ENCODE data around the gene CLOCK.

The CLOCK gene

DNA sequence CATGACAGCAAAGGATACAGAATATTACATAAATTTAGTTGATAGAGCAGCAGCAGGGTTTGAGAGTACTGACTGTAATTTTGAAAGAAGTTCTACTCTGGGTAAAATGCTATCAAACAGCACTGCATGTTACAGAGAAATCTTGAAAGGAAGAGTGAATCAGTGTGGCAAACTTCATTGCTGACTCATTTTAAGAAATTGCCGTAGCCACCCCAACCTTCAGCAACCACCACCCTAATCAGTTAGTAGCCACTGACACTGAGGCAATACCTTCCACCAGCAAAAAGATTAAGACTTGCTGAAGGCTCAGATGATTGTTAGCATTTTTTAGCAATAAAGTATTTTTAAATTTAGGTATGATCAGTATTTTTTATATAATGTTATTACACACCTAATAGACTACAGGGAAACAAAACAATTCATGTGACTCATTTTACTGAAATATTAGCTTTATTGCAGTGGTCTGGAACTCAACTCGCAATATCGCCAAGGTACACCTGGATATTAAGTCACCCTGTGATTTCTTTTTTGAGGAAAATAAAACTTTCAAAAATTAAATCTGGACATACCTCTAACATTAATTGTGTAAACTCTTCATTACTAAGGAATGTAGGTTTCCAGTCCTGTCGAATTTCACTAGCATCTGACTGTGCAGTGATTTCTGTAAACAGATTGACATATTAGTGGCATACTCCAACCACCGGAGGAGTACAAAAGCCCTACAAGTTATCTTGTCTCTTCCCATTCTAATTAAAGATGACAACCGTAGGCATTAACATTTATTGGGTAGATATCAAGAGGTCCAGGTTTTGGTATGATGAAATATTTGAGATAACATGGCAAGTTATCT is 71.1 kb downstream of the CLOCK start:
- FAIRE-seq (peak; percentile 88), DNase-seq (ENCODE audit: insufficient read length, low spot score) (no peak)
- no peak for TF ChIP-seq POLR2A (IDR thresholded peaks at IDR 0.05; ENCODE audit: low read depth, low read length)

DNA sequence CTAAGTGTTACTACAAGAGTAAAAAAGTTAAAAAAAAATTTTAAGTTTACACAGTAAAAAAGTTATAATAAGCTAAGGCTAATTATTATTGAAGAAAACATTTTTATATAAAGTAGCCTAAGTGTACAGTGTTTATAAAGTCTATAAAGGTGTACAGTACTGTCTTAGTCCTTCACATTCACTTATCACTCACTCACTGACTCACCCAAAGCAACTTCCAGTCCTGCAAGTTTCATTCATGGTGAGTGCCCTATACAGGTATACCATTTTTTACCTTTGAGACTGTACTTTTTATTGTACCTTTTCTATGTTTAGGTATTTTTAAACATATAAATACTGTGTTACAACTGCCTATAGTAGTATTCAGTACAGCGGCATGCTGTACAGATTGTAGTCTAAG is 76.7 kb downstream of the CLOCK start:
- no peak for TF ChIP-seq POLR2A (IDR thresholded peaks at IDR 0.05; ENCODE audit: low read depth, low read length)
- no peak for FAIRE-seq
- DNase-seq (ENCODE audit: insufficient read length, low spot score): no peak

DNA sequence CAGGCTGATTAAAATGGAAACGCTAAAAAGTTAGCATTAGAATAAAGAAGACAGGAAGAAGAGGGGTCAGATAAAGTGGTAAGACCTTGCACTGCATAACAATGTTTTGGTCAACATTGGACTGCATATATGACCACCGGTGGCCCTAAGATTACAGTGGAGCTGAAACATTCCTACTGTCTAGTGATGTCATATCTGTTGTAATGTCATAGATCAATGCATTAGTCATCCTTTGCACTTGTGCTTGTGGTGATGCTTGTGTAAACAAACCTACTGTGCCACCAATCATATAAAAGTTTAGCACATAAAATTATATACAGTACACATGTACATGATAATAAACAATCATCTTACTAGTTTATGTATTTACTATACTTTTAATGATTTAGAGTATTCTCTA is 78.0 kb downstream of the CLOCK start:
- no peak for FAIRE-seq
- TF ChIP-seq POLR2A (IDR thresholded peaks at IDR 0.05; ENCODE audit: low read depth, low read length): no peak
- DNase-seq (ENCODE audit: insufficient read length, low spot score): no peak

DNA sequence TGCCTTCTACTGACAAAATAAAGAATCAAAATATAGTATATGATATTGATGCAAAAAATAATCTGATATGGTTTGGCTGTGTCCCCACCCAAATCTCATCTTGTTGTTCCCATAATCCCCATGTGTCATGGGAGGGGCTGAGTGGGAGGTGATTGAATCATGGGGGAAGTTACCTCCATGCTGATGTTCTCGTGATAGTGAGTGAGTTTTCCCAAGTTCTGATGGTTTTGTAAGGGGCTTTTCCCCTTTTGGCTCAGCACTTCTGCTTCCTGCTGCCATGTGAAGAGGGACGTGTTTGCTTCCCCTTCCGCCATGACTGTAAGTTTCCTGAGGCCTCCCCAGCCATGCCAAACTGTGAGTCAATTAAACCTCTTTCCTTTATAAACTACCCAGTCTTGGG is 80.7 kb downstream of the CLOCK start:
- no peak for TF ChIP-seq POLR2A (IDR thresholded peaks at IDR 0.05; ENCODE audit: low read depth, low read length)
- DNase-seq (ENCODE audit: insufficient read length, low spot score) (no peak), FAIRE-seq (no peak)

DNA sequence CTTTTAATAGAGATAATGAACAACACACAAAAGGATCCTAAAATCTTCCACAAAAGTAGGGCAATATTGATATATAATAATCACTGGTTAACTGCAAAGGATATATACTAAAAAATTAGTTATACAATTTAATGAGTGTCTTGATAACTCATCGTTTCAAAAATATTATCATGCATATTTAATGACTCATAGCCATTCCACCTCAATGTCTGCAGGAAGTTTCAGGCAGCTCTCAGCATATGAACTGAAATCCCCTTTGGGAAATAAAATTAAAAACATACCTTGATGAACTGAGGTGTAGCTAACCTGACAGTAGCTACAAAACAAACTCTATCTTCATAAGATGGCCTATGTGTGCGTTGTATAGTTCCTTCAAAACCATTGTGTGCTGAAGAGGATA is 88.1 kb downstream of the CLOCK start:
- no peak for TF ChIP-seq POLR2A (IDR thresholded peaks at IDR 0.05; ENCODE audit: low read depth, low read length)
- FAIRE-seq: peak; percentile 11

DNA sequence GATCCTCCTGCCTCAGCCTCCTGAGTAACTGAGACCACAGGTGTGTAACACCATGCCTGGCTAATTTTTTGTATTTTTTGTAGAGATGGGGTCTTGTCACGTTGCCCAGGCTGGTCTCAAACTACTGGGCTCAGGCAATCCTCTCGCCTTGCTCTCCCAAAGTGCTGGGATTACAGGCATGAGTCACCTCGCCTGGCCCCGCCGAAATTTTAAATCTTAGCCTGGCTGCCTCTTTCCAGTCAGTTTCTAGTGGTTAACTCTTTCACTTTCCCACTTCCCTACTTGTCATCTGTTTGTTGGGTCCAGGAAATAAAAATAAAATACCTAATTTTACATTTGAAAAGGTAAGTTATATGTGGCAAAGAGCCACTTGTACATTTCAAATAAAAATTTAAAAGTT is 88.5 kb downstream of the CLOCK start:
- no peak for DNase-seq (ENCODE audit: insufficient read length, low spot score)
- TF ChIP-seq POLR2A (IDR thresholded peaks at IDR 0.05; ENCODE audit: low read depth, low read length): no peak
- peak; percentile 52 for FAIRE-seq

More for the DNA sequence above, 88.1 kb downstream of the CLOCK start:
- DNase-seq (ENCODE audit: insufficient read length, low spot score): no peak

DNA sequence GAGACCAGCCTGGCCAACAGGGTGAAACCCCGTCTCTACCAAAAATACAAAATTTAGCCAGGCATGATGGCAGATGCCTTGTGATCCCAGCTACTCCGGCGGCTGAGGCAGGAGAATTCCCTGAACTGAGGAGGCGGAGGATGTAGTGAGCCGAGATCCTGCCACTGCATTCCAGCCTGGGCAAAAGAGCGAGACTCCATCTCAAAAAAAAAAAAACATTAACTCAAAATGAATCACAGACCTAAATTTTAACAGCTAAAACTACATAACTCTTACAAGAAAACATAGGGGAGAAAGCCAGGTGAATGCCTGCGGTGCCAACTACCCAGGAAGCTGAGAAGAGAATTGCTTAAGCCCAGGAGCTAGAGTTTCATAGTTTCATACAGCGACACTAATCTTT is 96.1 kb downstream of the CLOCK start:
- DNase-seq (ENCODE audit: insufficient read length, low spot score) (no peak), FAIRE-seq (no peak)
- no peak for TF ChIP-seq POLR2A (IDR thresholded peaks at IDR 0.05; ENCODE audit: low read depth, low read length)

DNA sequence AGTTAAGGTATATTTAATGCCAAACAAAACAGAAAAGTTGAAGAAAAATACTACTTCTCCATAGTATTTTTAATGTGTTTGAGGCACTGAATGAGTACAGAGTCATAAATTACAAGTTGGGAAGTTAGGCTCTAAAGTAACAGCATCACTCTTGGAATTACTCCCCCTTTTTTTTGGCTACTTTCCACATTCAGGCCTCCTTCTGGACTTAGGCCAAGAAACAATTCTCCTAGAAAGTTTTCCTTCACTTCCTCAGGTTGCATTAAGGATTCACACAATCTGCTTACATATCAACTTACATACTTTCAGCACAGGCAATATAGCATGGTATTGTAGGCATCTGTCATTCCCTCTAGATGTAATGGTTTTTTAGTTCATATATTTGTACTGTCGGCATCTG is 98.9 kb downstream of the CLOCK start:
- FAIRE-seq (no peak), DNase-seq (ENCODE audit: insufficient read length, low spot score) (no peak)
- TF ChIP-seq POLR2A (IDR thresholded peaks at IDR 0.05; ENCODE audit: low read depth, low read length): no peak

DNA sequence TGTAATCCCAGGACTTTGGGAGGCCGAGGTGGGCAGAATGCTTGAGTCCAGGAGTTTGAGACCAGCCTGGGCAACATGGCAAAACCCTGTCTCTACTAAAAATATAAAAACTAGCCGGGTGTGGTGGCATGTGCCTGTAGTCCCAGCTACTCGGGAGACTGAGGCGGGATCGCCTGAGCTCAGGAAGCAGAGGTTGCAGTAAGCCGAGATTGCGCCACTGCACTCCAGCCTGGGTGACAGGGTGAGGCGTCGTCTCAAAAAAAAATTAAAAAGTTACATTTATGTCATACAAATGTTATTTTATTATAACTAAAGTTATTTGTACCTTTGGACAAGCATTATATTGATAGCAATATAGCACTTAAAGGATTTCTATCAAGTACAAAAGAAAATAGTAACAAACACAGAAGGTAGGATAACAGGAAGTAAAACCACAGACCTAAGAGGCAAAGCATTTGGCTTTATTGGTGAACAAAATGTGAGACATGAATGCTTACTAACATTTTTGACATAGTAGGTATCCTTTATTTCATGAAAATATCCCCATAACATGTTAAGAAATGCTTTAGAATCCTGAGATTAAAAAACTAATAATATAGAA is 99.5 kb downstream of the CLOCK start:
- no peak for FAIRE-seq
- no peak for DNase-seq (ENCODE audit: insufficient read length, low spot score)
- TF ChIP-seq POLR2A (IDR thresholded peaks at IDR 0.05; ENCODE audit: low read depth, low read length): no peak

DNA sequence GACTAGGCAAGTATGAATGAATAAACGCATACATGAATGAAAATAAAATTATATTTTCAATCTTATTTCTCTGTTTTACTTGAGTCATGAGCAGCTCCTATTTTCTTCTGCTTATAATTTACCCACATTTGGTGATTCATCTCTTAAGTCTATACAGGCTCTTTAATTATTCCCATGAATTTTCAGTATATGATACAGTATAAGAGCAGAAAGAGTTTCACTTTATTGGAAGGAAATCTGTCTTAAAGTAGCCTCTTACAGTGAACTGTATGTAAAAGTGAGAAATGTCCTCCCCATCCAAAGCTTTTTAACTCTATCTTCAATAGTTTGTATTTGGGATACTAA is 100.2 kb downstream of the CLOCK start:
- no peak for DNase-seq (ENCODE audit: insufficient read length, low spot score)
- no peak for TF ChIP-seq POLR2A (IDR thresholded peaks at IDR 0.05; ENCODE audit: low read depth, low read length)

DNA sequence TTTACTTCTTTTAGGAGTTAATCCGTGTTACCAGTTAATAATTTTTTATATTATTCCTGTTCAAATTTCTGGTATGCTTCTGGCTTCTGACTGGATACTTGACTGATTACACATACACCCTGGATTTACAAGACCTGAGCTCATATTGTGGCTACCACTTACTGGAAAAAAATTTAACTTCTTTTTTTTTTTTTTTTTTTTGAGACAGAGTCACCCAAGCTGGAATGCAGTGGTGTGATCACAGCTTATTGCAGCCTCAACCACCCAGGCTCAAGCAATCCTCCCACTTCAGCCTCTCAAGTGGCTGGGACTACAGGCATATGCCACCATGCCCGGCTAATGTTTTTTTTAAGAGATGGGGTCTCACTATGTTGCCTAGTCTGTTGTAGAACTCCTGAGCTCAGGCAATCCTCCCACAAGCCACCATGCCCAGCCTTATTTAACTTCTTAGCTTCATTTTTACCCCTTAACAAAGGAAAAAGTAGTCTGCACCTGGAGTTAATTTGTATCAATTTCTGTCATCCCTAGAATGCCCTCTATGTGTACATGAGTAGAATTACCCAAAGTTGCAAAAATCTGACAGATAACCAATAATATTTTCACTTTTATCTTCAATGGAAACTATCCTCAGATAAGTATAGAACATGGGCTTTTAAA is 100.7 kb downstream of the CLOCK start:
- DNase-seq (ENCODE audit: insufficient read length, low spot score) (no peak), FAIRE-seq (peak; percentile 15)
- TF ChIP-seq POLR2A (IDR thresholded peaks at IDR 0.05; ENCODE audit: low read depth, low read length): no peak

More for the DNA sequence above, 100.2 kb downstream of the CLOCK start:
- no peak for FAIRE-seq

DNA sequence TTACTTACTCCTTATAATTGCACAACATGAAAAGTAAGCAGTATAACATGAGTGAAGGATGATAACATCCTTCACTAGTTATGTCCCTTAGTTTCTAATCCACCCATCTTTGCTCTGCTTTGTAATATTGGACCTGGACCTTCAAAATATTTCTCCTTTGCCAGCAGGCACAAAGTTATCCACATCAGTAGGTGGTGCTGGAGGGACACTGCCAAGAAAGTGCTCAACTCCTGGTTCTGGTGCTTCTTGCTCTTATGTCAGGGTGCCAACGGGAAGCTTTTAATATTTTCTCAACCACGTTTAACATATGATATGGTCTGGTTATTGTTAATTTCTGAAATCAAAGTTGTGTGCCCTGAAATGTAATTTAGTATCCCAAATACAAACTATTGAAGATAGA is 101.9 kb downstream of the CLOCK start:
- FAIRE-seq: no peak
- TF ChIP-seq POLR2A (IDR thresholded peaks at IDR 0.05; ENCODE audit: low read depth, low read length): no peak
- no peak for DNase-seq (ENCODE audit: insufficient read length, low spot score)

DNA sequence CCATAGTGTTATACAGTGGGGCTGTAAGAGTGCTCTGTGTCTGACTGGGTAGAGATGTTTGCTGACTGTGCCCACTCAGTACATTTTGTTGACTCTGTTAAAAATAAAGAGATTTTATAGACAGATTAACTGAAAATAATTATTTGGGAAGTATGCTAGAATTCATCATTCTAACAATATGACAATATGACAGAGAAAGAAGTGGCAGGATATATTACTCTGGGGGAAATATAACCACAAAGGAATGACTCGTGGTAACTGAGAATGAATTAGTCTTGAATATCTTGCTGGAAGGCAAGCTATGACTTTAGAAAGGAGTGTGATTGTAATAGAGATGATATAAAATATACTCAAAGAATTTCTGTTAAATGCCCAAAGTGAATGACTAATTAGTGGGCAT is 104.2 kb downstream of the CLOCK start:
- FAIRE-seq (no peak), DNase-seq (ENCODE audit: insufficient read length, low spot score) (no peak)
- TF ChIP-seq POLR2A (IDR thresholded peaks at IDR 0.05; ENCODE audit: low read depth, low read length): no peak

DNA sequence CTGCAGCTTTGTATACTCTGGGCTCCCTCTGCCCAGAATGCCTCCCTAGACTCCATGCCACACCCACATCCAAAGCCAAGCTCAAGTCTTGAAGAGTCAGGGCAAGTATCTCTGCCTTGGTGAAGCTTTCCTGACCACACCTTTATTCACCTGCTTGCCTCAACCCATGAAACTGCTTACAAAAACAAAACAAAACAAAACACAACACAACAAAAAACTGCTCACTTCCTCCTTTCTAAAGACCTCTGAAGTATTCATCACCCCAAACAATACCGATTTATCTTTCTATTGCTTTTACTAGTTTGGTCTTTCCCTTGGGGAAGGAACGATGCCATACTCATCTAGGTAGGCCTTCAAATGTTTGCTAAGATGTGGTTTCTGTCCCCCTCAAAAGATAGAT is 105.9 kb downstream of the CLOCK start:
- TF ChIP-seq POLR2A (IDR thresholded peaks at IDR 0.05; ENCODE audit: low read depth, low read length): no peak
- DNase-seq (ENCODE audit: insufficient read length, low spot score) (no peak), FAIRE-seq (no peak)

DNA sequence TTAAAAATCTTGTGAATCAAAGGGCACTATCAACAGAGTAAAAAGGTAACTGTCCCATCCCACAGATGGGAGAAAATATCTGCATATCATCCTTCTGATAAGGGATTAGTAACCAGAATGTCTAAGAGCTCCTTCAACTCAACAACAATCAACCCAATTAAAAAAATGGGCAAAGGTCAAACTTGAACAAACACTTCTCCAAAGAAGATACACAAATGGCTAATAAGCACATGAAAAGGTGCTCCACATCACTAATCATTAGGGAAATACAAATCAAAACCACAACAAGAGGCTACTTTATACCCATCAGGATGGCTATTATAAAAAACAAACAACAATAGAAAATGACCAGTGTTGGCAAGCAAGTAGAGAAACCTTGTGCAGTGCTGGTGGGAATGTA is 107.7 kb downstream of the CLOCK start:
- DNase-seq (ENCODE audit: insufficient read length, low spot score): no peak
- FAIRE-seq: no peak

More for the DNA sequence above, 107.7 kb downstream of the CLOCK start:
- no peak for TF ChIP-seq POLR2A (IDR thresholded peaks at IDR 0.05; ENCODE audit: low read depth, low read length)
